ENCODE data around the gene NFU1. TPM values are rescaled to one million over a fixed set of nuclear protein-coding genes. Genes with fewer than 3 reads are reported as not detected.

NFU1 gene
- total RNA-seq, 1 donor, result 34.0 TPM

- Histone ChIP-seq H3K4me3 (ENCODE audit: insufficient read depth, low read length) (no peak overlapping the region), H3K4me2 (ENCODE audit: insufficient read depth, low read length) (no peak overlapping the region)
- DNase-seq (ENCODE audit: insufficient read length, low spot score, missing footprints), result no peak
These were observed 47.2 kb downstream of the NFU1 start for GRCh38 chr2:69390001-69390400.

GRCh38 chr2:69389271-69389670 is 48.0 kb downstream of the NFU1 start:
- Histone ChIP-seq H3K27me3 (ENCODE audit: insufficient read depth, low read length) (no peaks in the 10 kb centered on the region), H3K4me1 (ENCODE audit: insufficient read depth, low read length) (peaks cover 14% of the 10 kb centered on the region), H3K4me3 (ENCODE audit: insufficient read depth, low read length) (no peak overlapping the region), H3K27ac (ENCODE audit: low read depth, low read length) (no peak overlapping the region), H3K4me2 (ENCODE audit: insufficient read depth, low read length) (no peak overlapping the region), H3K36me3 (ENCODE audit: insufficient read depth, low read length) (no peaks in the 10 kb centered on the region), H3K79me2 (ENCODE audit: insufficient read depth, low read length) (peaks cover 30% of the 10 kb centered on the region), H4K20me1 (ENCODE audit: insufficient read depth, low read length) (peaks cover 7% of the 10 kb centered on the region), H3K9me3 (ENCODE audit: low read depth, low read length) (no peaks in the 10 kb centered on the region), H2AFZ (ENCODE audit: low read length) (no peak overlapping the region)
- TF ChIP-seq CTCF (IDR thresholded peaks at IDR 0.05; ENCODE audit: extremely low read depth, low read depth, low read length), result no peak
- no peak for DNase-seq (ENCODE audit: insufficient read length, low spot score, missing footprints)

More at GRCh38 chr2:69390001-69390400, 47.2 kb downstream of the NFU1 start:
- TF ChIP-seq CTCF (IDR thresholded peaks at IDR 0.05; ENCODE audit: extremely low read depth, low read depth, low read length), result no peak
- Histone ChIP-seq H4K20me1 (ENCODE audit: insufficient read depth, low read length) (peaks cover 7% of the 10 kb centered on the region), H2AFZ (ENCODE audit: low read length) (no peak overlapping the region), H3K27me3 (ENCODE audit: insufficient read depth, low read length) (no peaks in the 10 kb centered on the region), H3K36me3 (ENCODE audit: insufficient read depth, low read length) (no peaks in the 10 kb centered on the region), H3K4me1 (ENCODE audit: insufficient read depth, low read length) (peaks cover 10% of the 10 kb centered on the region), H3K9me3 (ENCODE audit: low read depth, low read length) (no peaks in the 10 kb centered on the region), H3K79me2 (ENCODE audit: insufficient read depth, low read length) (peaks cover 23% of the 10 kb centered on the region), H3K27ac (ENCODE audit: low read depth, low read length) (no peak overlapping the region)

GRCh38 chr2:69387770-69388481 is 49.3 kb downstream of the NFU1 start:
- Histone ChIP-seq H3K36me3 (ENCODE audit: insufficient read depth, low read length) (no peaks in the 10 kb centered on the region), H2AFZ (ENCODE audit: low read length) (peak overlapping the region; percentile 73), H3K27me3 (ENCODE audit: insufficient read depth, low read length) (no peaks in the 10 kb centered on the region), H3K79me2 (ENCODE audit: insufficient read depth, low read length) (peaks cover 44% of the 10 kb centered on the region), H4K20me1 (ENCODE audit: insufficient read depth, low read length) (peaks cover 16% of the 10 kb centered on the region), H3K9me3 (ENCODE audit: low read depth, low read length) (no peaks in the 10 kb centered on the region), H3K4me3 (ENCODE audit: insufficient read depth, low read length) (peak overlapping the region; percentile 91), H3K27ac (ENCODE audit: low read depth, low read length) (peak overlapping the region; percentile 79), H3K4me1 (ENCODE audit: insufficient read depth, low read length) (peaks cover 27% of the 10 kb centered on the region), H3K4me2 (ENCODE audit: insufficient read depth, low read length) (peak overlapping the region; percentile 90)
- no peak for TF ChIP-seq CTCF (IDR thresholded peaks at IDR 0.05; ENCODE audit: extremely low read depth, low read depth, low read length)
- no peak for DNase-seq (ENCODE audit: insufficient read length, low spot score, missing footprints)

- TF ChIP-seq CTCF (IDR thresholded peaks at IDR 0.05; ENCODE audit: extremely low read depth, low read depth, low read length), result no peak
- Histone ChIP-seq H3K27ac (ENCODE audit: low read depth, low read length) (peak within 1 kb of the TSS; percentile 79), H3K36me3 (ENCODE audit: insufficient read depth, low read length) (peaks cover 8% of the 10 kb centered on the region), H4K20me1 (ENCODE audit: insufficient read depth, low read length) (peaks cover 25% of the 10 kb centered on the region), H3K9me3 (ENCODE audit: low read depth, low read length) (no peaks in the 10 kb centered on the region), H3K4me2 (ENCODE audit: insufficient read depth, low read length) (peak within 1 kb of the TSS; percentile 93), H3K27me3 (ENCODE audit: insufficient read depth, low read length) (no peaks in the 10 kb centered on the region), H3K4me3 (ENCODE audit: insufficient read depth, low read length) (peak within 1 kb of the TSS; percentile 91), H3K79me2 (ENCODE audit: insufficient read depth, low read length) (peaks cover 52% of the 10 kb centered on the region), H2AFZ (ENCODE audit: low read length) (peak within 1 kb of the TSS; percentile 80), H3K4me1 (ENCODE audit: insufficient read depth, low read length) (peaks cover 36% of the 10 kb centered on the region)
- peak; percentile 96 for DNase-seq (ENCODE audit: insufficient read length, low spot score, missing footprints)
These were observed 50.2 kb downstream of the NFU1 start, which contains the start of gene GFPT1 for GRCh38 chr2:69386789-69387734. GFPT1 (minus strand) TSS chr2:69387227; CDS start chr2:69387071, 156 bp downstream.
